Lower leg skin (tissue), 3 donors: Measurements from ENCODE around the gene FOXR1.

Source experiments
- POLR2A ChIP-seq, 2 donors: fragments of 450-650 bp; IDR thresholded peaks; one replicate each; pipeline ENCODE4 v1.6.1; 2016 to 2017; ENCODE audit warnings: antibody characterized with exemption in 2 of 2, mild to moderate bottlenecking in 1 of 2, moderate library complexity in 1 of 2
- TF ChIP-seq, protein P1 (sequence below), 3 donors: fragments of 450-650 bp; IDR thresholded peaks; one replicate each; pipeline ENCODE4 v1.5.1; 2016; ENCODE audit warnings: antibody characterized with exemption in 3 of 3, mild to moderate bottlenecking in 3 of 3, moderate library complexity in 2 of 3

GRCh38 chr11:119006656-119007055 lies 35.1 kb downstream of the FOXR1 start:
- TF ChIP-seq, protein P1, sequence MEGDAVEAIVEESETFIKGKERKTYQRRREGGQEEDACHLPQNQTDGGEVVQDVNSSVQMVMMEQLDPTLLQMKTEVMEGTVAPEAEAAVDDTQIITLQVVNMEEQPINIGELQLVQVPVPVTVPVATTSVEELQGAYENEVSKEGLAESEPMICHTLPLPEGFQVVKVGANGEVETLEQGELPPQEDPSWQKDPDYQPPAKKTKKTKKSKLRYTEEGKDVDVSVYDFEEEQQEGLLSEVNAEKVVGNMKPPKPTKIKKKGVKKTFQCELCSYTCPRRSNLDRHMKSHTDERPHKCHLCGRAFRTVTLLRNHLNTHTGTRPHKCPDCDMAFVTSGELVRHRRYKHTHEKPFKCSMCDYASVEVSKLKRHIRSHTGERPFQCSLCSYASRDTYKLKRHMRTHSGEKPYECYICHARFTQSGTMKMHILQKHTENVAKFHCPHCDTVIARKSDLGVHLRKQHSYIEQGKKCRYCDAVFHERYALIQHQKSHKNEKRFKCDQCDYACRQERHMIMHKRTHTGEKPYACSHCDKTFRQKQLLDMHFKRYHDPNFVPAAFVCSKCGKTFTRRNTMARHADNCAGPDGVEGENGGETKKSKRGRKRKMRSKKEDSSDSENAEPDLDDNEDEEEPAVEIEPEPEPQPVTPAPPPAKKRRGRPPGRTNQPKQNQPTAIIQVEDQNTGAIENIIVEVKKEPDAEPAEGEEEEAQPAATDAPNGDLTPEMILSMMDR (IDR thresholded peaks at IDR 0.05), result no peak
- no peak for TF ChIP-seq POLR2A (IDR thresholded peaks at IDR 0.05)
